Activated CD8-positive, alpha-beta memory T cell treated with anti-CD3 and anti-CD28 coated beads, Interleukin-2, amount 10 ng/mL, durations not matched to agents 7 days and 5 days (primary cell): Measurements from ENCODE around the gene PTPRN2. TPM values are rescaled to one million over a fixed set of nuclear protein-coding genes. Genes with fewer than 3 reads are reported as not detected.
"Not testable (repeated sequence)": the region's sequence is repeated elsewhere in the genome, so short reads cannot be mapped to it uniquely, and the experiment has no call there.

Experiments used
- ATAC-seq: fragments of 150-1000 bp; cut with Tn5 transposase; one replicate; pipeline ENCODE4 v1.10.0; 2021; ENCODE audit warnings: moderate library complexity
- CTCF ChIA-PET: fragments of 350-600 bp; sonication (Branson Sonifier 250); formaldehyde crosslinking; loops from one replicate; lab custom pipeline; 2021; ENCODE audit warnings: antibody characterized with exemption; lab: Charles Lee
- DNase-seq: peaks from one replicate; pipeline ENCODE4 v3.0.0-alpha.2; 2020
- H3K27ac Mint-ChIP-seq: one replicate; pipeline ENCODE4 v1.8.0; 2021; ENCODE audit warnings: mild to moderate bottlenecking, mixed read lengths
- H3K27me3 Mint-ChIP-seq: one replicate; pipeline ENCODE4 v1.8.0; 2021; ENCODE audit warnings: mixed read lengths
- H3K36me3 Mint-ChIP-seq: one replicate; pipeline ENCODE4 v1.8.0; 2021; ENCODE audit warnings: mild to moderate bottlenecking, mixed read lengths
- H3K4me1 Mint-ChIP-seq: one replicate; pipeline ENCODE4 v1.8.0; 2021; ENCODE audit warnings: mixed read lengths
- H3K4me3 Mint-ChIP-seq: one replicate; pipeline ENCODE4 v1.8.0; 2021; ENCODE audit warnings: mild to moderate bottlenecking, moderate library complexity, mixed read lengths
- H3K9me3 Mint-ChIP-seq: one replicate; pipeline ENCODE4 v1.8.0; 2022; ENCODE audit warnings: low read depth, mixed read lengths
- total RNA-seq, 2 experiments: library from RNA; stranded (reverse); gene quantifications; one replicate each; pipeline ENCODE4 v1.2.3, GENCODE V29; 2021

PTPRN2 gene
- total RNA-seq, 2 experiments from 2014 or later = 3.2 to 5.7 TPM

DNA sequence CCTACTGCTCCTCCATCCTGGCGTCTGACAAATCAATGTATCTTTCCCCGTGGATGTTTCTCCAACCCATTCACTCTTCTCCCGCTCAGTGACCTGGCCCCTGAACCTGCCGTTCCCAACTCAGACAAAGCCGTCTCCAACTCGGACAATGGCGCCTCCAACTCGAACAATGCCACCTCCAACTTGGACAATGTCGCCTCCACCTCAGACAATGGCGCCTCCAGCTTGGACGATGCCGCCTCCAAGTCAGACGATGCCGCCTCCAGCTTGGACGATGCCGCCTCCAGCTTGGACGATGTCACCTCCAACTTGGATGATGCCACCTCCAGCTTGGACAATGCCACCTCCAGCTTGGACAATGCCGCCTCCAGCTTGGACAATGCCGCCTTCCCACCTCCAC lies 642.2 kb downstream of the PTPRN2 start:
- H3K4me1 Mint-ChIP-seq = no peaks in the 10 kb centered on the region
- CTCF ChIA-PET = no interaction called here
- H3K9me3 Mint-ChIP-seq = peaks cover 10% of the 10 kb centered on the region
- H3K4me3 Mint-ChIP-seq = no peak overlapping the region
- no peak overlapping the region for H3K27ac Mint-ChIP-seq
- no peaks in the 10 kb centered on the region for H3K36me3 Mint-ChIP-seq
- no peaks in the 10 kb centered on the region for H3K27me3 Mint-ChIP-seq
- DNase-seq (no peak), ATAC-seq (no peak)

DNA sequence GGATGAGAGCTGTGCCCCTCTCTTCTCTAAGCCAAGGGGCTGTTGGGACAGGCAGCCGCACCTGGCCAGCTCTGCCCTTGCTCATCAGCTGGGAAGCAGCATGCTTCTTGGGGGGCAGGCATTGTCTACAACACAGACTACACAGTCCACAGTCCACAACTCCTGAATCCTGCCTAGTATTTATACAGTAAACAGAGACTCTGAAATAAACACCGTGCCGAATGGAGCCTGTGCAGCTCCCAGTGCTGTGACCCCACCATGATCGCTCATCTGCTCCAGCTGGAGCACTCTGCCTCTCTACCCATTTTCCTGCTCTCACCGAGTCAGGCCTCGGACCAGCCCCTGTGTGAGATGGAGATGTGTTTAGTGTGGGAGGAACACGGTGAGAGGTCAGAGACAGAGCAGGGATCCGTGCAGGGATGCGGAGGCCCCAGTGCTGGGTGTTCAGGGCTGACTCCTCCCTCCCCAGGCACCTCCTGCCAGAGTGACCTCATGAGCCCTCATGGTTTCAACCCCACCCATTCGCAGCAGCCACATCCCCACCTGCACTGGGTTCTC lies 642.8 kb downstream of the PTPRN2 start:
- Mint-ChIP-seq H3K4me3 (no peak overlapping the region), H3K27ac (no peak overlapping the region), H3K36me3 (no peaks in the 10 kb centered on the region), H3K9me3 (peaks cover 10% of the 10 kb centered on the region), H3K4me1 (no peaks in the 10 kb centered on the region), H3K27me3 (no peaks in the 10 kb centered on the region)
- ATAC-seq (no peak), DNase-seq (no peak)
- CTCF ChIA-PET = no interaction called here

DNA sequence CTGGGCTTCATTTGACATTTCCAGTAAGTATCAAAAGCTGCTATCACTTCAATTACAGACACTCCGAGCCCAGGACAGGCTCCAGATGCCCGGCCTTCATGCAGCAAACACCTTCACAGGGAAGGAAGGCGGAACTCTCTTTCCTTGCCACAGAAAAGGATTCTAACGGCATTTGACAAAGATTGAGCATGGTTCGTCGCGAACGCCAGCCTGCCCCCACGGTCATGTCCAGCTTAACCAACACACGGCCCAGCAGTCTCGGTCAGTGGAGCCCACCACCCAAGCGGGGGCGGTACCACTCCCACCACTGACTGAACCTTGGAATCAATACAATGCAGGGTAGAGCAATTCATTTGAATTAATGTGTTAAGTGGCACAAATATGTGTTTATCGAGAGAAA lies 643.6 kb downstream of the PTPRN2 start:
- Mint-ChIP-seq H3K27me3 (no peaks in the 10 kb centered on the region), H3K36me3 (no peaks in the 10 kb centered on the region), H3K27ac (no peak overlapping the region), H3K4me1 (no peaks in the 10 kb centered on the region), H3K4me3 (no peak overlapping the region), H3K9me3 (peaks cover 10% of the 10 kb centered on the region)
- CTCF ChIA-PET = no interaction called here
- DNase-seq (no peak), ATAC-seq (no peak)

DNA sequence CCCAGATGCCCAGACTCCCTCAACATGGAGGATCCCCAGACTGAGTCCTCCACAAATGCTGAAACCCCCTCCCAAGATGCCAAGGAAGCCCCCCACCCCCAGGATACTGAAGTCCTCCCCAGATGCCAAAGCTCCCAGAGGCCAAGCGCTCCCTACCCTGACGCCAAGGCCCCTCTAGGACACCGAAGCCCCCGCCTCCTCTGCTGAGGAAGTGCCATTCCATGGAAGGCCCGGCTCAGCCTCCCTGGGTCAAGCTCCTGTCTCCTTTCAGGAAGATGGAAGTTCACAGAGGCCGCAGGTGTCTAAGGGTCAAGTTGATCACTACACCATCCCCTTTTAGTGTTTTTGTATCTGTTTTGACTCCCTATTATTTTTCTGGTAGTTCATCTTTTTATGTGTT lies 644.1 kb downstream of the PTPRN2 start:
- Mint-ChIP-seq H3K27me3 (no peaks in the 10 kb centered on the region), H3K4me1 (no peaks in the 10 kb centered on the region), H3K27ac (no peak overlapping the region), H3K4me3 (no peak overlapping the region), H3K36me3 (no peaks in the 10 kb centered on the region), H3K9me3 (peaks cover 10% of the 10 kb centered on the region)
- CTCF ChIA-PET = no interaction called here
- DNase-seq (no peak), ATAC-seq (no peak)

DNA sequence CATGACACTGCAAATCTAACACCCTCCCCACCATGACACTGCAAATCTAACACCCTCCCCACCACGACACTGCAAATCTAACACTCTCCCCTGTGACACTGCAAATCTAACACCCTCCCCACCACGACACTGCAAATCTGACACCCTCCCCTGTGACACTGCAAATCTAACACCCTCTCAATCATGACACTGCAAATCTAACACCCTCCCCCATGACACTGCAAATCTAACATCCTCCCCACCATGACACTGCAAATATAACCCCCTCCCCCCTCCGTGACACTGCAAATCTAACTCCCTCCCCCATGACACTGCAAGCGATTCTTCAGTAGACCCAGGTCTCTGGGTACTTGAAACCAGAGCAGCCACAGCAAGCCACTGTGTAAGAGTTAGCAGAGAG lies 646.4 kb downstream of the PTPRN2 start:
- DNase-seq = no peak
- peaks cover 9% of the 10 kb centered on the region for H3K9me3 Mint-ChIP-seq
- H3K27me3 Mint-ChIP-seq = no peaks in the 10 kb centered on the region
- no peak overlapping the region for H3K4me3 Mint-ChIP-seq
- H3K36me3 Mint-ChIP-seq = no peaks in the 10 kb centered on the region
- no peak for ATAC-seq
- no peak overlapping the region for H3K27ac Mint-ChIP-seq
- no peaks in the 10 kb centered on the region for H3K4me1 Mint-ChIP-seq
- CTCF ChIA-PET = no interaction called here

DNA sequence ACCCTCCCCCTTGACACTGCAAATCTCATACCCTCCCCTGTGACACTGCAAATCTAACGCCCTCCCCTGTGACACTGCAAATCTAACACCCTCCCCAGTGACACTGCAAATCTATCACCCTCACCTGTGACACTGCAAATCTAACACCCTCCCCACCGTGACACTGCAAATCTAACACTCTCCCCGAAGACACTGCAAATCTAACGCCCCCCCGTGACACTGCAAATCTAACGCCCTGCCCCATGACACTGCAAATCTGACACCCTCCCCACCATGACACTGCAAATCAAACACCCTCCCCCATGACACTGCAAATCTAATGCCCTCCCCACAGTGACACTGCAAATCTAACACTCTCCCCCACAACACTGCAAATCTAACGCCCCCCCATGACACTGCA lies 647.1 kb downstream of the PTPRN2 start:
- no peak for ATAC-seq
- Mint-ChIP-seq H3K27ac (no peak overlapping the region), H3K27me3 (no peaks in the 10 kb centered on the region), H3K36me3 (no peaks in the 10 kb centered on the region), H3K9me3 (peaks cover 7% of the 10 kb centered on the region), H3K4me1 (no peaks in the 10 kb centered on the region), H3K4me3 (no peak overlapping the region)
- CTCF ChIA-PET = no interaction called here
- DNase-seq = no peak

DNA sequence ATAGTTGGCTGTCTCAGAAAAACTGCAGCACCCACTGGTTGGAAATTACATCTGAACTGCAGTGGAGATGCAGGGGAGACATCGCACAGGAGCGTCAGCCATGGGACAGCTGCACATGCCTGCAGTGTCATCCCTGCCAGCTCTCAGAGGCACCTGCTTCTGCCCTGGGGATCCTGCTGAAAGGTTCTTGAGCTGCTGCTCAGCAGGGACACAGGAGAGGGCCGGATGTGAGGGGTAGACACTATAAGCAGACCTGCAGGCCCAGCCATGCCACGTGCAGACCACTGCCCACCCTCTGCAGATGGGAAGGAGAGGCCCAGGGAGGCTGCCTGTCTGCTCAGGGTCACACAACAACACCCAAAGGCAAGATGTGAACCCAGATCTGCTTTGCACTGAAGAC lies 649.4 kb downstream of the PTPRN2 start:
- Mint-ChIP-seq H3K4me3 (no peak overlapping the region), H3K27me3 (no peaks in the 10 kb centered on the region), H3K9me3 (peaks cover 16% of the 10 kb centered on the region), H3K27ac (no peak overlapping the region), H3K4me1 (no peaks in the 10 kb centered on the region), H3K36me3 (no peaks in the 10 kb centered on the region)
- CTCF ChIA-PET = no interaction called here
- DNase-seq = no peak
- ATAC-seq = no peak

DNA sequence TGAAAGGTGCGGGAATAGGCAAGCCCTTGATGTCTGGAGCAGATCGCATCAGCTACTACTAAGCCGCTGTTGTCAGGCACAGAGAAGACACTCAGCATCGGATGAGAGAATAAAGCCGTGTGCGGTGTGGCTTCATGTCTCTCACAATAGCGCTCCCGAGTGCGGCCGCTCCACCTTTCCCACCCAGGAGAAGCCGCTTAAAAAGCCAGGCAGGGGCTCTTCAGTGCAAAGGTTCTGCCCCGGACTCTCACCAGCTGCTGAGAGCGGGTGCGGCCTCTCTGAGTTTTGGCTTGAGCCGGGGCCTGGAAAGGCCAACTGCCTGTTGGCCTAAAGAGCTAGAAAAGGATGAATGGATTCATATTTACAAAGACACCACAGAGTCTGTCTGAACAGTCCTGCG lies 650.2 kb downstream of the PTPRN2 start:
- Mint-ChIP-seq H3K4me1 (no peaks in the 10 kb centered on the region), H3K27me3 (no peaks in the 10 kb centered on the region), H3K9me3 (peaks cover 22% of the 10 kb centered on the region), H3K4me3 (no peak overlapping the region), H3K27ac (no peak overlapping the region), H3K36me3 (peaks cover 2% of the 10 kb centered on the region)
- ATAC-seq (no peak), DNase-seq (peak; percentile 15)
- CTCF ChIA-PET = no interaction called here

DNA sequence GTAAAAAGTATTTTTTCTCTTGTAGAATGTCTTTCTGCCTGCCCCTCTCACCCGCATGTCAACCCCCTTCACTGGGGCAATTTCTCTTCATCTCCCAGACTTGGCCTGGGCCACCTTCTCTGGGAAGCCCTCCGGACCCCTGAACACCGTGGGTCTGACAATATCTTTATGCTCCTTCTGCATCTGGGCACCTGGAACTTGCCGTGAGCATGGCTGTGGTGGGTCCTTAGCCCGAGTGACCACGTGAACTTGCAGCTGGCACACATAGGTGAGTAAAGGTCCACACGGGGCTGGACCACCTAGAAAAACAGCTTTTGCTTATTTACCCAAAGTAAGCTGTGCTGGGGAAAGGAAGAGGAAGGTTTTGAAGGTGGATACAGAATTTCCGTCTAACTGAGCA lies 650.6 kb downstream of the PTPRN2 start:
- CTCF ChIA-PET = no interaction called here
- no peaks in the 10 kb centered on the region for H3K4me1 Mint-ChIP-seq
- DNase-seq (no peak), ATAC-seq (no peak)
- H3K4me3 Mint-ChIP-seq = no peak overlapping the region
- no peaks in the 10 kb centered on the region for H3K27me3 Mint-ChIP-seq
- peaks cover 24% of the 10 kb centered on the region for H3K9me3 Mint-ChIP-seq
- H3K27ac Mint-ChIP-seq = no peak overlapping the region
- H3K36me3 Mint-ChIP-seq = peaks cover 4% of the 10 kb centered on the region

DNA sequence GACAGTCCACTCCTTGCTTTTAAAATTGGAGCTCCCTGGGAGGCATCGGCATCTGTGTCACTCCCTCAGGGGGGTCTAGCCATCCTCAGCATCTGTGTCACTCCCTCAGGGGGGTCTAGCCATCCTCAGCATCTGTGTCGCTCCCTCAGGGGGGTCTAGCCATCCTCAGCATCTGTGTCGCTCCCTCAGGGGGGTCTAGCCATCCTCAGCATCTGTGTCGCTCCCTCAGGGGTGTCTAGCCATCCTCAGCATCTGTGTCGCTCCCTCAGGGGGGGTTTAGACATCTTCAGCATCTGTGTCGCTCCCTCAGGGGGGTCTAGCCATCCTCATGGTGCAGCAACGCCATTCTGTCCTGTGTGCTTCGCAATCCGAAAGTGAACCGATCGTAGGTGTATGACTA lies 651.9 kb downstream of the PTPRN2 start:
- peaks cover 29% of the 10 kb centered on the region for H3K9me3 Mint-ChIP-seq
- H3K27ac Mint-ChIP-seq, DNase-seq, H3K36me3 Mint-ChIP-seq, H3K4me1 Mint-ChIP-seq, H3K4me3 Mint-ChIP-seq, ATAC-seq, H3K27me3 Mint-ChIP-seq, CTCF ChIA-PET: not testable (repeated sequence)

DNA sequence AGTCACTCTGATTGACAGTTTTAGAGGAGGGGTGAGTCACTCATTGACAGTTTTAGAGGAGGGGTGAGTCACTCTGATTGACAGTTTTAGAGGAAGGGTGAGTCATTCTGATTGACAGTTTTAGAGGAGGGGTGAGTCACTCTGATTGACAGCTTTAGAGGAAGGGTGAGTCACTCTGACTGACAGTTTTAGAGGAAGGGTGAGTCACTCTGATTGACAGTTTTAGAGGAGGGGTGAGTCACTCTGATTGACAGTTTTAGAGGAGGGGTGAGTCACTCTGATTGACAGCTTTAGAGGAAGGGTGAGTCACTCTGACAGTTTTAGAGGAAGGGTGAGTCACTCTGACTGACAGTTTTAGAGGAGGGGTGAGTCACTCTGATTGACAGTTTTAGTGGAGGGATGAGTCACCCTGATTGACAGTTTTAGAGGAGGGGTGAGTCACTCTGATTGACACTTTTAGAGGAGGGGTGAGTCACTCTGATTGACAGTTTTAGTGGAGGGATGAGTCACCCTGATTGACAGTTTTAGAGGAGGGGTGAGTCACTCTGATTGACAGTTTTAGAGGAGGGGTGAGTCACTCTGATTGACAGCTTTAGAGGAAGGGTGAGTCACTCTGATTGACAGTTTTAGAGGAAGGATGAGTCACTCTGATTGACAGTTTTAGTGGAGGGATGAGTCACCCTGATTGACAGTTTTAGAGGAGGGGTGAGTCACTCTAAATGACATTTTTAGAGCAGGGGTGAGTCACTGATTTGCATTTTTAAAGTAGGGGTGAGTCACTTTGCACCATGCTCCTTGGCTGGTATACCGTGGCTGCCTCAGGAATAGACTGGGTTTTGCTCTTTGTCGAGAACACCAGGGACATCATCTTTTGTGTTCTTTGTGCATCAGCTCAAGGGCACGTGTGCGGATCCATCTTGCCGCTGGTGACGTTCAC lies 654.1 kb downstream of the PTPRN2 start:
- peak; percentile 28 for DNase-seq
- H3K9me3 Mint-ChIP-seq = peaks cover 32% of the 10 kb centered on the region
- H3K27ac Mint-ChIP-seq, H3K36me3 Mint-ChIP-seq, ATAC-seq, H3K27me3 Mint-ChIP-seq, CTCF ChIA-PET, H3K4me1 Mint-ChIP-seq, H3K4me3 Mint-ChIP-seq: not testable (repeated sequence)

DNA sequence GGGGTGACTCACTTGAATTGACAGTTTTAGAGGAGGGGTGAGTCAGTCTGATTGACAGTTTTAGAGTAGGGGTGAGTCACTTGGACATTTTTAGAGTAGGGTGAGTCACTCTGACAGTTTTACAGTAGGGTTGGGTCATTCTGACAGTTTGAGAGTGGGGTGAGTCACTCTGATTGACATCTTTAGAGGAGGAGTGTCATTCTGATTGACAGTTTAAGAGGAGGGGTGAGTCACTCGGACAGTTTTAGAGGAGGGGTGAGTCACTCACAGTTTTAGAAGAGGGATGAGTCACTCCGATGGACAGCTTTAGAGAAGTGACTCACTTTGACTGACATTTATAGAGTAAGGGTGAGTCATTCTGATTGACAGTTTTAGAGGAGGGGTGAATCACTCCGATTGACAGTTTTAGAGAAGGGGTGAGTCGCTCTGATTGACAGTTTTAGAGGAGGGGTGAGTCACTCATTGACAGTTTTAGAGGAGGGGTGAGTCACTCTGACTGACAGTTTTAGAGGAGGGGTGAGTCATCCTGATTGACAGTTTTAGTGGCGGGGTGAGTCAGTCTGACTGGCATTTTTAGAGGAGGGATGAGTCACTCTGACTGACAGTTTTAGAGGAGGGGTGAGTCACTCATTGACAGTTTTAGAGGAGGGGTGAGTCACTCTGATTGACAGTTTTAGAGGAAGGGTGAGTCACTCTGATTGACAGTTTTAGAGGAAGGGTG lies 655.0 kb downstream of the PTPRN2 start:
- CTCF ChIA-PET = no interaction called here
- Mint-ChIP-seq H3K4me1 (no peaks in the 10 kb centered on the region), H3K4me3 (no peak overlapping the region), H3K27ac (peak overlapping the region; percentile 51), H3K9me3 (peaks cover 33% of the 10 kb centered on the region), H3K36me3 (peaks cover 4% of the 10 kb centered on the region), H3K27me3 (no peaks in the 10 kb centered on the region)
- ATAC-seq (peak; percentile 9), DNase-seq (no peak)

DNA sequence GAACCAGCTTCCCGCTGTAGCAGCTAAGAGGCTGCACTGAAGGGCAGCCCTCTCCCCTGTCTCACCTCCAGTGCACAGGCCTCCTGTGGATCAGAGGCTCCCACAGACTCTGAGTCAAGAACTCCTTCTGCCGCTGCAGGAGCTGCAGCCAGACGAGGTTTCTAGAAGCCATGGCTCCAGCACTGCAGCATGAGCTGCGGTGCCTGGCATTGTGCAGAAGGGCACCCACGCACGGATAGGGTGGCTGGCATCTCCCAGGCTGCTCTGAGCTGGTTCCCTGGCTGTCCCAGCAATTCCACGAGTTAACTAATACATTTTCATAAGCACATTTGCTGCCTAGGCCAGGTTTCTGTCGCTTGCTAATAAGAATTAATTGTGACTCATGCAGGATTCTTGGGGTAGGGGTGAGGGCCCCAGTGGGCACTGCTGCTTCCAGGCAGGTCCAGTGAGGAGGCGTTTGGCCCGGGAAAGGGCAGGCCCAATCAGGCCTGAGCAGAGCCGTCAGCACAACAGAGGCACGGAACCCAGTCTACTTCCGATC lies 656.6 kb downstream of the PTPRN2 start:
- ATAC-seq (no peak), DNase-seq (no peak)
- Mint-ChIP-seq H3K27me3 (no peaks in the 10 kb centered on the region), H3K27ac (no peak overlapping the region), H3K4me3 (no peak overlapping the region), H3K36me3 (peaks cover 4% of the 10 kb centered on the region), H3K4me1 (peaks cover 6% of the 10 kb centered on the region), H3K9me3 (peaks cover 33% of the 10 kb centered on the region)
- CTCF ChIA-PET = no interaction called here
